ENCODE results near the gene ZBTB16.

The ZBTB16 gene

GRCh38 chr11:114147375-114148012 is 88.0 kb downstream of the ZBTB16 start:
- Histone ChIP-seq H3K27me3 (ENCODE audit: low read depth, low read length) (no peaks in the 10 kb centered on the region), H3K4me3 (ENCODE audit: low read depth in 1 of 2, low read length in 2 of 2) (no peak overlapping the region), H3K4me1 (ENCODE audit: control insufficient read depth in 1 of 2, insufficient read depth in 2 of 2, low read length in 2 of 2) (peaks cover 22 to 39% of the 10 kb centered on the region in 2 donors), H3K36me3 (ENCODE audit: control insufficient read depth in 1 of 2, insufficient read depth in 2 of 2, low read length in 2 of 2) (no peaks in the 10 kb centered on the region), H3K9me3 (ENCODE audit: control insufficient read depth in 1 of 2, low read length in 2 of 2) (no peaks in the 10 kb centered on the region), H3K27ac (ENCODE audit: low read length) (peak overlapping the region; percentile 85)

- Histone ChIP-seq H3K9me3 (ENCODE audit: control insufficient read depth in 1 of 2, low read length in 2 of 2) (no peaks in the 10 kb centered on the region), H3K27ac (ENCODE audit: low read length) (peak overlapping the region; percentile 85), H3K4me3 (ENCODE audit: low read depth in 1 of 2, low read length in 2 of 2) (no peak overlapping the region), H3K27me3 (ENCODE audit: low read depth, low read length) (no peaks in the 10 kb centered on the region), H3K4me1 (ENCODE audit: control insufficient read depth in 1 of 2, insufficient read depth in 2 of 2, low read length in 2 of 2) (peaks cover 22 to 35% of the 10 kb centered on the region in 2 donors), H3K36me3 (ENCODE audit: control insufficient read depth in 1 of 2, insufficient read depth in 2 of 2, low read length in 2 of 2) (no peaks in the 10 kb centered on the region)
These were observed 88.5 kb downstream of the ZBTB16 start for GRCh38 chr11:114148013-114148382.

GRCh38 chr11:114149689-114150407 is 90.3 kb downstream of the ZBTB16 start:
- no peaks in the 10 kb centered on the region for H3K9me3 ChIP-seq (ENCODE audit: control insufficient read depth in 1 of 2, low read length in 2 of 2)
- peaks cover 16 to 27% of the 10 kb centered on the region in 2 donors for H3K4me1 ChIP-seq (ENCODE audit: control insufficient read depth in 1 of 2, insufficient read depth in 2 of 2, low read length in 2 of 2)
- no peaks in the 10 kb centered on the region for H3K27me3 ChIP-seq (ENCODE audit: low read depth, low read length)
- H3K36me3 ChIP-seq (ENCODE audit: control insufficient read depth in 1 of 2, insufficient read depth in 2 of 2, low read length in 2 of 2), result no peaks in the 10 kb centered on the region
- H3K4me3 ChIP-seq (ENCODE audit: low read depth in 1 of 2, low read length in 2 of 2), result no peak overlapping the region
- peak overlapping the region; percentile 35 for H3K27ac ChIP-seq (ENCODE audit: low read length)

GRCh38 chr11:114150671-114151070 is 91.2 kb downstream of the ZBTB16 start:
- H3K27me3 ChIP-seq (ENCODE audit: low read depth, low read length), result no peaks in the 10 kb centered on the region
- no peak overlapping the region for H3K27ac ChIP-seq (ENCODE audit: low read length)
- H3K4me1 ChIP-seq (ENCODE audit: control insufficient read depth in 1 of 2, insufficient read depth in 2 of 2, low read length in 2 of 2), result peaks cover 16 to 33% of the 10 kb centered on the region in 2 donors
- no peaks in the 10 kb centered on the region for H3K36me3 ChIP-seq (ENCODE audit: control insufficient read depth in 1 of 2, insufficient read depth in 2 of 2, low read length in 2 of 2)
- no peak overlapping the region for H3K4me3 ChIP-seq (ENCODE audit: low read depth in 1 of 2, low read length in 2 of 2)
- H3K9me3 ChIP-seq (ENCODE audit: control insufficient read depth in 1 of 2, low read length in 2 of 2), result no peaks in the 10 kb centered on the region

- H3K27ac ChIP-seq (ENCODE audit: low read length), result peak overlapping the region; percentile 11
- peaks cover 4 to 7% of the 10 kb centered on the region in 2 donors for H3K36me3 ChIP-seq (ENCODE audit: control insufficient read depth in 1 of 2, insufficient read depth in 2 of 2, low read length in 2 of 2)
- H3K4me1 ChIP-seq (ENCODE audit: control insufficient read depth in 1 of 2, insufficient read depth in 2 of 2, low read length in 2 of 2), result peaks cover 16 to 36% of the 10 kb centered on the region in 2 donors
- no peaks in the 10 kb centered on the region for H3K27me3 ChIP-seq (ENCODE audit: low read depth, low read length)
- no peaks in the 10 kb centered on the region for H3K9me3 ChIP-seq (ENCODE audit: control insufficient read depth in 1 of 2, low read length in 2 of 2)
- H3K4me3 ChIP-seq (ENCODE audit: low read depth in 1 of 2, low read length in 2 of 2), result no peak overlapping the region
These were observed 92.1 kb downstream of the ZBTB16 start for GRCh38 chr11:114151631-114152030.

GRCh38 chr11:114152162-114152561 is 92.7 kb downstream of the ZBTB16 start:
- Histone ChIP-seq H3K36me3 (ENCODE audit: control insufficient read depth in 1 of 2, insufficient read depth in 2 of 2, low read length in 2 of 2) (peaks cover 4 to 7% of the 10 kb centered on the region in 2 donors), H3K9me3 (ENCODE audit: control insufficient read depth in 1 of 2, low read length in 2 of 2) (no peaks in the 10 kb centered on the region), H3K27ac (ENCODE audit: low read length) (peak overlapping the region; percentile 11), H3K4me3 (ENCODE audit: low read depth in 1 of 2, low read length in 2 of 2) (no peak overlapping the region), H3K4me1 (ENCODE audit: control insufficient read depth in 1 of 2, insufficient read depth in 2 of 2, low read length in 2 of 2) (peaks cover 13 to 31% of the 10 kb centered on the region in 2 donors), H3K27me3 (ENCODE audit: low read depth, low read length) (no peaks in the 10 kb centered on the region)

- Histone ChIP-seq H3K27me3 (ENCODE audit: low read depth, low read length) (no peaks in the 10 kb centered on the region), H3K9me3 (ENCODE audit: control insufficient read depth in 1 of 2, low read length in 2 of 2) (no peaks in the 10 kb centered on the region), H3K4me1 (ENCODE audit: control insufficient read depth in 1 of 2, insufficient read depth in 2 of 2, low read length in 2 of 2) (peaks cover 9 to 26% of the 10 kb centered on the region in 2 donors), H3K36me3 (ENCODE audit: control insufficient read depth in 1 of 2, insufficient read depth in 2 of 2, low read length in 2 of 2) (peaks cover 4 to 7% of the 10 kb centered on the region in 2 donors), H3K4me3 (ENCODE audit: low read depth in 1 of 2, low read length in 2 of 2) (no peak overlapping the region), H3K27ac (ENCODE audit: low read length) (peak overlapping the region; percentile 11)
These were observed 93.3 kb downstream of the ZBTB16 start for GRCh38 chr11:114152785-114153184.

- H3K9me3 ChIP-seq (ENCODE audit: control insufficient read depth in 1 of 2, low read length in 2 of 2), result no peaks in the 10 kb centered on the region
- H3K27ac ChIP-seq (ENCODE audit: low read length), result no peak overlapping the region
- H3K27me3 ChIP-seq (ENCODE audit: low read depth, low read length), result no peaks in the 10 kb centered on the region
- peaks cover 7 to 26% of the 10 kb centered on the region in 2 donors for H3K4me1 ChIP-seq (ENCODE audit: control insufficient read depth in 1 of 2, insufficient read depth in 2 of 2, low read length in 2 of 2)
- no peak overlapping the region for H3K4me3 ChIP-seq (ENCODE audit: low read depth in 1 of 2, low read length in 2 of 2)
- H3K36me3 ChIP-seq (ENCODE audit: control insufficient read depth in 1 of 2, insufficient read depth in 2 of 2, low read length in 2 of 2), result peaks cover 4 to 7% of the 10 kb centered on the region in 2 donors
These were observed 93.7 kb downstream of the ZBTB16 start for GRCh38 chr11:114153224-114153623.

- H3K9me3 ChIP-seq (ENCODE audit: control insufficient read depth in 1 of 2, low read length in 2 of 2), result no peaks in the 10 kb centered on the region
- peaks cover 17 to 38% of the 10 kb centered on the region in 2 donors for H3K4me1 ChIP-seq (ENCODE audit: control insufficient read depth in 1 of 2, insufficient read depth in 2 of 2, low read length in 2 of 2)
- no peak overlapping the region for H3K4me3 ChIP-seq (ENCODE audit: low read depth in 1 of 2, low read length in 2 of 2)
- H3K27me3 ChIP-seq (ENCODE audit: low read depth, low read length), result no peaks in the 10 kb centered on the region
- peak overlapping the region; percentile 73 for H3K27ac ChIP-seq (ENCODE audit: low read length)
- H3K36me3 ChIP-seq (ENCODE audit: control insufficient read depth in 1 of 2, insufficient read depth in 2 of 2, low read length in 2 of 2), result peaks cover 4 to 7% of the 10 kb centered on the region in 2 donors
These were observed 94.9 kb downstream of the ZBTB16 start for GRCh38 chr11:114154271-114155047.

GRCh38 chr11:114155116-114155515 is 95.6 kb downstream of the ZBTB16 start:
- Histone ChIP-seq H3K27me3 (ENCODE audit: low read depth, low read length) (no peaks in the 10 kb centered on the region), H3K36me3 (ENCODE audit: control insufficient read depth in 1 of 2, insufficient read depth in 2 of 2, low read length in 2 of 2) (peaks cover 4 to 7% of the 10 kb centered on the region in 2 donors), H3K4me1 (ENCODE audit: control insufficient read depth in 1 of 2, insufficient read depth in 2 of 2, low read length in 2 of 2) (peaks cover 13 to 42% of the 10 kb centered on the region in 2 donors), H3K27ac (ENCODE audit: low read length) (peak overlapping the region; percentile 73), H3K4me3 (ENCODE audit: low read depth in 1 of 2, low read length in 2 of 2) (no peak overlapping the region), H3K9me3 (ENCODE audit: control insufficient read depth in 1 of 2, low read length in 2 of 2) (no peaks in the 10 kb centered on the region)

GRCh38 chr11:114156131-114156581 is 96.6 kb downstream of the ZBTB16 start:
- no peaks in the 10 kb centered on the region for H3K27me3 ChIP-seq (ENCODE audit: low read depth, low read length)
- no peak overlapping the region for H3K4me3 ChIP-seq (ENCODE audit: low read depth in 1 of 2, low read length in 2 of 2)
- peak overlapping the region; percentile 73 for H3K27ac ChIP-seq (ENCODE audit: low read length)
- H3K9me3 ChIP-seq (ENCODE audit: control insufficient read depth in 1 of 2, low read length in 2 of 2), result no peaks in the 10 kb centered on the region
- peaks cover 23 to 46% of the 10 kb centered on the region in 2 donors for H3K4me1 ChIP-seq (ENCODE audit: control insufficient read depth in 1 of 2, insufficient read depth in 2 of 2, low read length in 2 of 2)
- H3K36me3 ChIP-seq (ENCODE audit: control insufficient read depth in 1 of 2, insufficient read depth in 2 of 2, low read length in 2 of 2), result peaks cover 4 to 7% of the 10 kb centered on the region in 2 donors

All from muscle layer of duodenum (tissue), 2 donors.